Measurements from ENCODE around the gene PAFAH1B2.
"Not testable (repeated sequence)": the region's sequence is repeated elsewhere in the genome, so short reads cannot be mapped to it uniquely, and the experiment has no call there.

PAFAH1B2 gene

DNA sequence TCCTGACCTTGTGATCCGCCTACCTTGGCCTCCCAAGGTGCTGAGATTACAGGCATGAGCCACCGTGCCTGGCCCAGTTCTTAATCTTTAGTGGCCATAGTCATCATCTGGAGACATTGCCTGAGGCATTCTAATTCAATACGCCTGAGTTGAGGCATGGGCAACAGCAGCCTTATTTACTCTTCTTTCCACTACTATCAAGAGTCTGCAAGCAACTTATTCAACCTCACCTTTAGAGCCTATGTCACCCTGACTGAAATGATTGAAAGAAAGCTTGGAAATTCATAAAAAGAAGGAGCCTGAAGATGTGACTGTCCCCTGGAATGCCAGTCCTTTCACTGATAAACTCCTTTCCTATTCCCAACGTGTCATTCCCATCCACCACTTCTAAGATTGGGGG, 15.8 kb upstream of the PAFAH1B2 start:
- no peak for DNase-seq

DNA sequence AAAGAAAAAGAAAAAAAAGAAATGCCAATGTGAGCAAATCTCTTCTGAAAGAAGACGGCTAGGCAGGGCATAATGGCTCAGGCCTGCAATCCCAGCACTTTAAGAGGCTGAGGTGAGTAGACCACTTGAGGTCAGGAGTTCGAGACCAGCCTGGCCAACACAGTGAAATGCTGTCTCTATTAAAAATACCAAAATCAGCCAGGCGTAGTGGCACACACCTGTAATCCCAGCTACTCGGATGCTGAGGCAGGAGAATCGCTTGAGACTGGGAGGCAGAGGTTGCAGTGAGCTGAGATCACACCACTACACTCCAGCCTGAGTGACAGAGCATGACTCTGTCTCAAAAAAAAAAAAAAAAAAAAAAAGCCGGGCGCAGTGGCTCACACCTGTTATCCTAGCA, 13.7 kb upstream of the PAFAH1B2 start:
- not testable (repeated sequence) for DNase-seq

DNA sequence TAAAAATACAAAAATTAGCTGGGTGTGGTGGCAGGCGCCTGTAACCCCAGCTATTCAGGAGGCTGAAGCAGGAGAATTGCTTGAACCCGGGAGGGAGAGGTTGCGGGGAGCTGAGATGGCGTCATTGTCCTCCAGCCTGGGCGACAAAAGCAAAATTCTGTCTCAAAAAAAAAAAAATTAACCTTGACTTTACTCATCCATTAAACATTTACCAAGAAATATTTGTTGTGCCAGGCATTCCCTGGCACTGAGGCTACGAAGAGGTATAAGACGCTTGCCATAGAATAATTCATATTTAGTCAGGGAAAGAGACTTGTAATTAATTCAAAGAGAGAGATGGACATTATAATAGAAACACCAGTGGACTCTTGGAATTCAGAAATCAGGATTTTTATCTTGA, 13.2 kb upstream of the PAFAH1B2 start:
- DNase-seq = no peak

DNA sequence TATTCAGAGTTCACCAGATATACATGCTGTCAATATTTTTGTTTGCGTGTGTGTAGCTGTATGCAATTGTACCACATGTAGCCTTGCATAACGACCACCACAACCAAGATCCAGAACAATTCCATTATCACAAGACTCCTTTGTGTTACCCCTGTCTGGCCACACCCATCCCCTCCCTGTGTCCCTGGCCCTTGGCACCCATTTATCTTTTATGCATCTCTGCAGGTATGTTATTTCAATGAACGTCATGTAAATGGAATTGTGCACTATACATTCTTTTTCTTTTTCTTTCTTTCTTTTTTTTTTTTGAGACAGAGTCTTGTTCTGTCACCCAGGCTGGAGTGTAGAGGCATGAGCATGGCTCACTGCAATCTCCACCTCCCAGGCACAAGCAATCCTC, 9.7 kb upstream of the PAFAH1B2 start:
- DNase-seq = no peak

DNA sequence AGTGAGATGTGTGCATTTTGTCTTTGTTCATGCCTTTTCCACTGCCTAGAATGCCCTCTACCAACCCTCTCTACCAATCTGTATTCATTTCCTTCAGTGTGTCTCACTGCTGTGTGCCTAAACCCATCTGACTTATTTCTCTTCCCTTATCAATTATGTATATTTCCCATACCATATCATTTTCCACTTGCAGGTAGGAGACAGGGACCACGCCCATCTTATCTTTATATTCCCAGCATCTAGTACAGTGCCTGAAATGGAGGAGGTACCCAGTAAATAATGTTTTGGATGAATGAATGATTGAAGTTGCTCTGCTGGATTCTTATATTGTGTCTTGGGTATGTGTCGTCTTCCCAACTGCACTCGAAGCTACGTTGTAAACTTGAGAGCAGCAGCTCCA, 9.1 kb upstream of the PAFAH1B2 start:
- DNase-seq = not testable (repeated sequence)

DNA sequence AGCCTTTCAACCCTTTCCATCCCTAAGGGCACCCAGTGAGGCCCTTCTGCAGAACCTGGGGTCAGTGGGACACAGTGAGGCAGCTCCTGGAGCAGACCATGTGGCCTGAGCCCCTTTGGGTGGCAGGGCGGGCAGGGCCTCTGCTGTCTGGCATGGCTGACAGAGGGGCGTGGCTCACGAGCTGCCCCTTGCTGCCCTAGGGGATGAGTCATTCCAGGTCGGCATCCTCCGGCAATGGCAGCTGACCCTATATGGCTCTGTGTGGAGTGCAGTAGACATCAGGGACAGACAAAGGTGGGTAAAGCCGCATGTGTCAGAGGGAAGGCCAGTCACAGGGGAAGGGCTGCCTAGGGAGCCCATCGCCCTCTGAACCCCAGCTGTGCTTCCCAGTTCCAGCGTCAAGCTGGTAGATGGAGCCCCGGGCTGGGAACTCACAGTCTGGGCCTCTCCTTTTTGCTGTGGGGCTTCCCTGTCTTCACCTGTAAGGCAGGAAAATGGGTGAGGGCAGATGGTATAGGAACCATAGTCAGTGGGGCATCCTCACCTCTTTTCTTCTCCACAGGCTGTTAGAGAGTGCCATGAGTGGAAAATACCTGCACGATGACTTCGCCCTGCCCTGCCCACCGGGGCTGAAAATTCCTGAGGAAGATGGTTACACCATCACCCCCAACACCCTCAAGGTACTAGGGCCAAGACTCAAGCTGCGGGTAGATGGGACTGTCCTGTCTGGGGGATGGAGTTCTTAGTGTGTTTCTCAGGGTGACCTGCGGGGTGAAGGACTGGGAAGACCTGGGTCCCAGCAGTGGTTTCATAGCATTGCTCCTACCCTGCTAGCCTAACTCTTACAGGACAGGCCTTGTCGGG, 6.6 kb upstream of the PAFAH1B2 start:
- DNase-seq = not testable (repeated sequence)

DNA sequence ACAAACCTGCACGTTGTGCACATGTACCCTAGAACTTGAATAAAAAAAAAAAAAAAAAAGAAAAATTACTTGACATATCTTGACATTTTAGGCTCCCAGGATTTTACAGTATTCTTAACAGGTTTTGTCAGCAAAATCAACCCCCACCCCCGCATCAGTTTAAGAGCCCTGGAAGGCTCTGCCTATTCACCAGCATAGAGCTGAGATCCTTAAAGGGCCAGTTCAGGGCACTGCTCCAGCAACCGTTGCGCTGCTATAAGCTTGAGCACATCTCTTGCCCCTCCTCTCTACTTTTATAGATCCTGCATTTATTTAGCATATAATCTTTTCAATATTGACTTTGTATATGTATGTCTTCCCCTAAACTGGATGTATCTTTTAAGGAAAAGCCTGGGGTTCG, 697 bp upstream of the PAFAH1B2 start:
- DNase-seq = peak; percentile 33 to 38

DNA sequence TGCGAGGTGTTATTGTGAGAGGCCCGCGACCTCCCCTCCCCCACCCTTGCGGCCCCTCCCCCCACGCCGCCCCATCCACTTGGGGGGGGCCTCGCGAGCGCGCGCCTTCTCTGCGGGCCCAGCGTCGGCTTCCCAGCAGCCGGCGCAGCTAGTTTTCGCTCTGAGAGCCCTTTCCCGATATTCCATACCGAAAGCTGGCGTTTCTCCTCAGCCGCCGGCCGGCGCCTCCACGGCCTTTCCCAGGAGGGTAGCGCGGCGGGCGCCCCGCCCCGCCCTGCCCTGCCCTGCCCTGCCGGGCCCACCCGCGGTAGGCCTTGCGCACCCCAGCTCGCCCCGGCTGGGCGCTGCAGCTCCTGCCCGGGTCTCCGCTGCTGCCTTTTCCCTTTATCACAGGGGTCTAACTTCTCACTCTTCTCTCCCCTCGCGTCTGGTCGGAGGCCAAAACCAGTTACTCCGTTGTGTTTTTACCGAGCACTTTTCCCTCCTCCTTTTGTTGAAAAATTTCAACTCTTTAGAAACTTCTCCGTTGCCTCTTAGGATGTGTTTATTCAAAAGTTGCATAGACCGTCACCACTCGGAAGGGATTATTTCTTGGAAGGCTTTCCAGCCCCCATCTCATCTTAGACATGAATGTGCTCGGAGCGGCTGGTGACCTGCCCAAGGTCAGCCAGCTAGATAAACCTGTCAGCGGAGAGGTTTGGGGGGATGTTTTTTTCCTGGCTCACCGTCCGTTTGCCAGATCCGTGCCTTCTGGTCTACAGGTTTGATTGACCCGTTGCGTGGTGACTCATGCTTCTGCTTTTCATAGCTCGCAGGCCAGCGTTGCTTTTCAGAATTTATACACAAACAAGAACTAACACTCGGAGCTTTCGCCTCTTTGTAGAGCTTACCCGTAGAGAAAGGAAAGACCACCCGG, 648 bp downstream of the PAFAH1B2 start:
- peak; percentile 15 to 41 for DNase-seq

DNA sequence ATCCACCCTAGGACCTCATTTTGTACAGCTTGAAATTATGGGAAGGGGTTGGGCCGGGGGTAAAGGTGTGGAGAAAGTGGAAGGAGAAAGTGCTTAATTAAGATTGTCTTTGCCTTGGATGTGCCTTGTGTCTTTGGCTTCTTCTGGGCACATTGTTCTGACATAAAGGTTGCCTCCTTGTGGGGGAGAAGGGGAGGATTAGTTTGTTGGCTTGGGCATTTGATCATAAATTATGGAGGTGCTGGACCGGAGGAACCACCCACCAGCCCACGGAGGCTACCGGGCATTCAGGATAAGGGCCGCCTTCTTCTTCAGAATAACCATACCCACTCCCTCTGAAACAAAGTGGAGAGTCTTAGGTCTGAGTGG, 1.3 kb downstream of the PAFAH1B2 start:
- peak in 1 of 2 experiments; percentile 5 for DNase-seq

DNA sequence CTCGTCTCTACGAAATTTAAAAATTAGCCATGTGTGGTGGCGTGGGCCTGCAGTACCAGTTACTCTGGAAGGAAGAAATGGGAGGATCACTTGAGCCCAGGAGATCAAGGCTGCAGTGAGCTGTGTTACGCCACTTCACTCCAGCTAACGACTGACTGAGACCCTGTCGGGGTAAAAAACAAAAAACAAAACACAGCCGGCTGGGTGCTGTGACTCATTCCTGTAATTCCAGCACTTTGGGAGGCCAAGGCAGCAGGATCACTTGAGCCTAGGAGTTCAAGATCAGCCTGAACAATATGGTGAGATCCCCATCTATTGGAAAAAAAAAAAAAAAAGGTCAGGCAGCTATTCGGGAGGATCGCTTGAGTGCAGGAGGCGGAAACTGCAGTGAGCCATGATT, 2.4 kb downstream of the PAFAH1B2 start:
- no peak for DNase-seq

DNA sequence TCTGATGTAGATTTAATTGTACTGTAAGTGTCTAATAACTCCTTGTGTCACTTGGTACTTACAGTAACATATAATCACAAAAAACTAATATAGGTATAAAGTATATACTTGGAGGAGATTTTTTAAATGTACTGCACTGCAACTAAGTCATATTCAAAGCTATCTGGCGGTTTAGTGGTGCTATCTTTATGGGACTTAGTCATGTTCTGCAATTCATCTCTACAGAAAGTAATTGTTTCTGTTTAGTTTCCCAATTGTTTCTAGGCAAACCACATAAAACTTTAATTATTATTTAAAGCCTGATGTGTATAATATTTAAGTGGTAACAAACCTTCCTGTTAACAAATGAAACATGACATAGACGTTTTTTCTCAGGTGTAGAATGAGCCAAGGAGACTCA, 8.0 kb downstream of the PAFAH1B2 start:
- DNase-seq = no peak

DNA sequence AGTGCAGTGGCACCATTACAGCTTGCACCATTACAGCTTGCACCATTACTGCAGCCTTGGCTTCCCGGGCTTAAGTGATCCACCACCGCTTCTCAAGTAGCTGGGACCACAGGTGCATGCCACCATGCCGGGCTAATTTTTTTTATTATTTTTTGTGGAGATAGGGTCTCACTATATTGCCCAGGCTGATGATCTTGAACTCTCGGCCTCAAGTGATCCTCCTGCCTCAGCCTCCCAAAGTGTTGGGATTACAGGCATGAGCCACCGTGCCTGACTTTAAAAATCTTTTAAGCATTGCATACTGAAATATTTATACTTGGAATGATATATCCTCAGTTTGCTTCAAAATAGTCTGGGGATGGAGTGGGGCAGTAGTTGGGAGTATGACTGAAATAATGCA, 10.4 kb downstream of the PAFAH1B2 start:
- DNase-seq = no peak

DNA sequence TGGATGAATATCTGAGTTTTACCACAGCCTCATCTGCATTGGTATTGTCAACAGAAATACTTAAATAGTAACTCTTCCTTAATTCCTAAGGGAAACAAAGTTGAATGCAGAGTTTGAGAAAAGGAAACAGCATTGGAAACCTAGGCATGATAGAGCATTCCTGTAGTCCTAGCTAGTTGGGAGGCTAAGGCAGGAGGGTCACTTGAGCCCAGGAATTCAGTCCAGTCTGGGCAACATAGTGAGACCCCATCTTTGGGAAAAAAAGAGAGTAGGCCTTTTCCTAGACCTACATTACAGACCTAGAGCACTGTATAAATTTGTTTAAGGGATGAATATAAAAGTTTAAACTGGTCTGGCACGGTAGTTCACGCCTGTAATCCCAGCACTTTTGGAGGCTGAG, 13.4 kb downstream of the PAFAH1B2 start:
- no peak for DNase-seq

DNA sequence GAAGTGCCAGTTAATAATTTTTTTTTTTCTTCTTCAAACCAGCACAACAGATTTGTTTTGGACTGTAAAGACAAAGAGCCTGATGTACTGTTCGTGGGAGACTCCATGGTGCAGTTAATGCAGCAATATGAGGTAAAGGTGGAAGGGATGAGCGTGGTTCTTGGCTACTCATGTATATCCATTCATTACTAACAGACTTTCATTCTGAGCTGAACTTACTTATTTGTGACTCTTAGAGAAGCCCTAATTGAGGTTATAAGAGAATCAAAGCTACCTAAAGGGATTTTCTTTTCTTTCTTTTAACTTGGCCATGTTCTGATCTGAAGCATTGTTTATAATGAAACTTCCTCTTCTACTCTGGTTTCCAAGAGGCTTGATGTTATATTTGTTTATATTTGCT, 15.8 kb downstream of the PAFAH1B2 start:
- DNase-seq = no peak

DNA sequence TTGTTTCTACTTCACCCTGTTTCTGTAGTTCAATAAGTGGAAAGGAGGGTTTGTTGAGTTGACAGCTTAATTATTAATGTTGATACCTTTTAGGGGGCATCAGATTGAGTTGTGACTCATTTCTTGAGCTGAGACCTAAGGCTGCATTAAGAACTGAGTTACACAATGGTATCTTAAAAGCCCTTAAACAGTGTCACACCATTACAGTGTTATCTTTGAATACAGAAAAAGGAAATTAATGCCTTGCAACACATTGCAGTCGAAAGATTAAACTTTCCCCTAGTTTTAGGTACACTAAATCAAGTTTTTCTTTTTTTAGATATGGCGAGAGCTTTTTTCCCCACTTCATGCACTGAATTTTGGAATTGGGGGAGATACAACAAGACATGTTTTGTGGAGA, 16.7 kb downstream of the PAFAH1B2 start:
- no peak for DNase-seq

DNA sequence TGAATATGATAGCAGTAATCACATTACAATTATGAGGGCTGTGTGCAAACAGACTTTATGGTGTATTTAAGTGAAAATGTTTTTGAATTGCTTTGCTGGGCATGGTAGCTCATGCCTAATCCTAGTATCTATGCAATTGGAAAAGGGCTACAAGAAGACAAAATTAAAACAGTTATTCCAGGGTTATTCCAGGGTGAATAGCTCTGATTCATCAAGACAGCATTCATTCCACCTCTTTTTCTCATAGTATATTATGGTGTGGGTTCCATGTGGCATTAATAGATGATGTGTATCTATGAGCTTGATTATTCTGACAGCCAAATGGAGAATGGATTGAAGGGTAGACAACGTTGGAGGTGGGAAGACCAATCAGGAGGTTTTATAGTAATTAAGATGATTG, 22.4 kb downstream of the PAFAH1B2 start:
- no peak for DNase-seq

DNA sequence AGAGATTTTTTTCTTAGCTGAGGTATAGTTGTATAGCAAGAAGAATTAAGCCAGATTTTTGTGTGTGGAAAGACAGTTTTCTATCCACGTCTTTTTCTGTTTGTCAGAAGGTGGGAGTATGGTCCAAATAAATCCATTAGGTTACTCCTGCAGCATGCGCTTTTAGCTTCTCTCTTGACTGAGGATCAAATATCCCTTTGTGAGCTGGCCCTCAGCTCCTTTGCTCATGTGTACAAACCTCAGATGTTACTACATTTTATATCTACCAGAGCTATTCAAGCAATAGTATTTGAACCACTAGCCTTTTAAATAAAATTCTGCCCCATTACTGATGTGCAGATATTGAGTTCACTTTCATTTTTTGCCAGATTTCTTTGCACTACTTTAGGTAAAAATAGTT, 25.6 kb downstream of the PAFAH1B2 start:
- no peak for DNase-seq

DNA sequence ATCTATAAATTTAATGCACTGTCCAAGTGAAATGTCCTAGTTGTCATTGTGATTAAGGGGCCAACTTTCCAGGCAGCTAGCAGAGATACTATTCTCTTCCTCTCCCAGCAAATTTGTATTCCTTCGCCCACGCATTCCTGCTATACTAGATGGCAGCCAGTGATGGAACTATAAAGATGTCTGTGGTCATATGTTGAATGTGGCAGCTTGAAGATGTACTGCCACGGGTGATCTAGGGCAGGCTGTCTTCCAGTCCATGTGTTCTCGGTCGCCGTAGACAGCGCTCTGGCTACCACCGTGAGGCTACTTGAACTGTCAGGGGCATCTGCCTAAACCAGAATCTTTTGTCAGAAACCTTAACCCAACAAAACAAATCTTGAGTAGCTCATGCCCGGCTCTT, 26.1 kb downstream of the PAFAH1B2 start:
- DNase-seq = no peak

DNA sequence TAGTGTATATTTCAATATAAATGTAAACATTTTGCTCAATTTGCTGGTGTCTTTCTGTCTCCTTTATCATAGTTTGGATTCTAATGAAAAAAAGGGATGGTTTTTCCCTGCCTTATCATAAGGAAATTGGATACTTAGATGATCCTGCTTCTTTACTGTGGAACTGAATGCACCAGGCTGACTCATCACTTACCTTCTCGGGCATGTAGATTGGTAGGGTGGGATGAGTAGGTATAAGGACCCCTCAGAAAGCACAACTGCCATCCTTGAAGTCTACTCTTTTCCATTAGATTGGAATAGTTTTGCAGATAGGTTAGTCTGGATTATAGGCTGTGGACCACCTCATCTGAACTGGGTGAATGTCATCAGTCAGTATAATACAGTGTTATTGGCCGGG, 26.9 kb downstream of the PAFAH1B2 start:
- DNase-seq = no peak

DNA sequence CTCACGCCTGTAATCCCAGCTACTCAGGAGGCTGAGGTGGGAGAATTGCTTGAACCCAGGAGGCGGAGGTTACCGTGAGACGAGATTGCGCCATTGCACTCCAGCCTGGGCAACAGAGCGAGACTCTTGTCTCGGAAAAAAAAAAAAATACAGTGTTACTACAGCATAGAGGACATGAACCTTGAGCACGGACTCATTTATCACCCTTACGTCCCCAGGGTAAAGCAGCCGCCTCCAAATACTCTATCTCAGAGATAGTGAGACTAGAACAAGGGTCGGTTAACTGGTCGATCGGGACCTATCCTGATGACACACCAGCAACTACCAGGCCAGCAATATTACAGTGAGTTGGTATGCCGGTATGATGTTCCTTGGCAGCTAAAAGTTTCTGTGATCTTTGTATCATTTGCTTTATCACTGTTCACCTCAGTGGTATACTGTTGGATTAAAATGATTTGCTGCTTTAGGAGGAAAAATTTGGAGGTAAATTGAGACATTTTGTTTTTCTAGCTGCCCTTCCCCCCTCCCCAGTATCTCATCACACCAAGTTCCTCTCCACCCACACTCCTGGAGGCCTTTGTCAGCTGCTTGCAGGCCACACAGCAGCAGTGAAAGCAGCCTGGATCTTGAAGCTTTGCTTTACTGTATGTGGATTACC, 27.4 kb downstream of the PAFAH1B2 start:
- no peak for DNase-seq

DNA sequence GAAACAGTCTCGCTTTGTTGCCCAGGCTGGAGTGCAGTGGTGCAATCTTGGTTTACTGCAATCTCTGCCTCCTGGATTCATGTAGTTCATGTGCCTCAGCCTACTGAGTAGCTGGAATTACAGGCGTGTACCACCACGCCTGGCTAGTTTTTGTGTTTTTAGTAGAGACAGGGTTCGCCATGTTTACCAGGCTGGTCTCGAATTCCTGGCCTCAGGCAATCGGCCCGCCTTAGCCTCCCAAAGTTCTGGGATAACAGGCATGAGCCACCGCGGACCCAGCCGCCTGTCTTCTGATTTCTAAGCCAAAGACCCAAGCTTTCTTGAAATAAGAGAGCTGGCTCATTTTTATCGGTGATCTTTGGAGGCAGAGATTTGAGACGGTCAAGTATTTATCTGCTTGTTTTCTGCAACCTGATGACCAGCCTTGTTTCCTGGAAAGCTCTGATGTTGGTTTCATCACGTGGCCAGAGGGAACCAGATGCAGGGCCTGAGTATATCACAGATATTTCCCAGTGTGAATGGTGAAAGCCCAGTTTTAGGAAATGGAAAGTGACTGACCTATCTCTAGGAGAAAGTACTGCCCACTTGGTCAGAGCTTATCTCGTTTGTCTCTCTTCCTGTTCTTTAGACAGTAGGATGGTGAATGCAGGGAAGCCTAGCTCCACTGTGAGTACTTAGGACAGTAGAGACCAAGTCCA, 28.8 kb downstream of the PAFAH1B2 start:
- no peak for DNase-seq

DNA sequence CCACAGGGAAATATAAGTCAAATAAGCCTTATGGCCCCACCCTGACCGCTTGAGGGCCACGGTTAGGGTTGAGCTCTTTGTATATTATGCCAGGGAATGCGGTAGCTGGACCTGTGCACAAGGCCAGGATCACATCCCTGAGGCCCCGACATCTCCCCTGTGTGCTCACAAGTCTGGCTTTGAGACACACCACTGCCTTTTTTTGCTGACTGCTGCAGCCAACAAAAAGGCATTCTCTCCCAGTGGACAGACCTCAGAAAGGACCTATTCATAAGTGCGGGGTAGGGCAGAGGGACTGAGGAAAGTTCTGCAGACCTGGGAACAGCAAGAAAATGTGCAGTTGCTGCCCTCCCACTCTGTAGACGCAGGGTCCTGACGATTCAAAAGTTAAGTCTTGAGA, 31.0 kb downstream of the PAFAH1B2 start:
- no peak for DNase-seq

DNA sequence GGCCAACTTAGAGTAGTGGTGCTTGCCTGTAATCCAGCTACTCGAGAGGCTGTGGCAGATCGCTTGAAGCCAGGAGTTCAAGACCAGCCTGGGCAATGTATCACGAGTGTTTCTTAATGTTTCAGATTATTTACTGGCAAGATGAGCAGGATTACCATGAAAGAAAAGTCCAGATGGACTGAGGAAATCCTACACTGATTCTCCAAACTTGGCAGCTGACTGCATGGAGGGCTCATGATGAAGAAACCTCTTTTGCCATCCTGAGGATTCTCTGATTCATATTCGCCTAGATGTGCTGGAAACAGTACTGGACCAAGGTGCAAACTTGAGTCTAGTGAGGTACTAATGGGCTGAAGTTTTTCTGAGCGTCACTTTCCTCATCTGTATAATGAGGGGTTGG, 31.7 kb downstream of the PAFAH1B2 start:
- DNase-seq = no peak
